ENCODE data around the gene NR4A2.

- TF ChIP-seq CTCF (IDR thresholded peaks at IDR 0.05) (no peak), POLR2A (IDR thresholded peaks at IDR 0.05) (no peak)
Observed at GRCh38 chr2:156343940-156344301, 11.4 kb upstream of the NR4A2 start.

Measured in body of pancreas (tissue), 4 donors.